Measurements from ENCODE around the gene JMY.

The JMY gene

DNA sequence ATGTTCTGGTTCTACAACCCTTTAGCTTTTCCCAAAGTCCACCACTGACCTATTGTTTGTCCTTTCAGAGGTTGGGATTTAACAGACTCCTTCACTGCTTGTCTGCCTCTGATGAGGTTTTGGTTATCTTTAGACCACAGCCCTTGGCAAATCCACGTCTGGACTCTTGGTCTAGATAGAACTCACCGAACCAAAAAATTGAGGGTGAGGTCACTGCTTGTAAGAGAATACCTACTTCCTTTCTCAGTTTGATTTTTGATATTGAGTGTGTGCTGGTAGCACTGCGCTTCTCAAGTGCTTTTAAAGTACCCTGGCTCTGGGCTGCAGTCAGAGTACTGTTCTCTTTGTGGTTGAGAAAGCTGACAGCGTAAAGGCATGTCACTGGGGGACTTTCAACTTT, 61.7 kb downstream of the JMY start:
- Histone ChIP-seq H4K20me1 (ENCODE audit: insufficient read depth, low read length) (no peaks in the 10 kb centered on the region), H3K9me2 (replicated peaks; ENCODE audit: insufficient read depth, low read length) (no peaks in the 10 kb centered on the region), H3K4me3 (ENCODE audit: low read length) (no peak overlapping the region), H2AFZ (ENCODE audit: low read length) (no peak overlapping the region), H3K4me1 (ENCODE audit: low read length) (no peaks in the 10 kb centered on the region), H3K36me3 (replicated peaks; ENCODE audit: insufficient read depth, low read length) (no peaks in the 10 kb centered on the region; the same call in 1 of the 2 replicates), H3K9ac (ENCODE audit: low read length) (no peak overlapping the region), H3K9me3 (replicated peaks; ENCODE audit: insufficient read depth, low read length) (no peaks in the 10 kb centered on the region), H3K4me2 (ENCODE audit: low read depth, low read length) (no peak overlapping the region), H3K27me3 (replicated peaks; ENCODE audit: insufficient read depth, low read length) (no peaks in the 10 kb centered on the region), H3K27ac (ENCODE audit: low read length) (no peak overlapping the region), H3F3A (ENCODE audit: insufficient read depth, low read length) (no peaks in the 10 kb centered on the region), H3K79me2 (ENCODE audit: low read length) (no peaks in the 10 kb centered on the region)
- TF ChIP-seq, protein P1, sequence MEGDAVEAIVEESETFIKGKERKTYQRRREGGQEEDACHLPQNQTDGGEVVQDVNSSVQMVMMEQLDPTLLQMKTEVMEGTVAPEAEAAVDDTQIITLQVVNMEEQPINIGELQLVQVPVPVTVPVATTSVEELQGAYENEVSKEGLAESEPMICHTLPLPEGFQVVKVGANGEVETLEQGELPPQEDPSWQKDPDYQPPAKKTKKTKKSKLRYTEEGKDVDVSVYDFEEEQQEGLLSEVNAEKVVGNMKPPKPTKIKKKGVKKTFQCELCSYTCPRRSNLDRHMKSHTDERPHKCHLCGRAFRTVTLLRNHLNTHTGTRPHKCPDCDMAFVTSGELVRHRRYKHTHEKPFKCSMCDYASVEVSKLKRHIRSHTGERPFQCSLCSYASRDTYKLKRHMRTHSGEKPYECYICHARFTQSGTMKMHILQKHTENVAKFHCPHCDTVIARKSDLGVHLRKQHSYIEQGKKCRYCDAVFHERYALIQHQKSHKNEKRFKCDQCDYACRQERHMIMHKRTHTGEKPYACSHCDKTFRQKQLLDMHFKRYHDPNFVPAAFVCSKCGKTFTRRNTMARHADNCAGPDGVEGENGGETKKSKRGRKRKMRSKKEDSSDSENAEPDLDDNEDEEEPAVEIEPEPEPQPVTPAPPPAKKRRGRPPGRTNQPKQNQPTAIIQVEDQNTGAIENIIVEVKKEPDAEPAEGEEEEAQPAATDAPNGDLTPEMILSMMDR (IDR thresholded peaks at IDR 0.05; ENCODE audit: low read length): no peak
- no peak for TF ChIP-seq EZH2phosphoT487 (IDR thresholded peaks at IDR 0.05; ENCODE audit: low read length)
- no peak for TF ChIP-seq EZH2 (optimal IDR thresholded peaks at IDR 0.05; ENCODE audit: low read depth, low read length)
- DNase-seq: no peak

DNA sequence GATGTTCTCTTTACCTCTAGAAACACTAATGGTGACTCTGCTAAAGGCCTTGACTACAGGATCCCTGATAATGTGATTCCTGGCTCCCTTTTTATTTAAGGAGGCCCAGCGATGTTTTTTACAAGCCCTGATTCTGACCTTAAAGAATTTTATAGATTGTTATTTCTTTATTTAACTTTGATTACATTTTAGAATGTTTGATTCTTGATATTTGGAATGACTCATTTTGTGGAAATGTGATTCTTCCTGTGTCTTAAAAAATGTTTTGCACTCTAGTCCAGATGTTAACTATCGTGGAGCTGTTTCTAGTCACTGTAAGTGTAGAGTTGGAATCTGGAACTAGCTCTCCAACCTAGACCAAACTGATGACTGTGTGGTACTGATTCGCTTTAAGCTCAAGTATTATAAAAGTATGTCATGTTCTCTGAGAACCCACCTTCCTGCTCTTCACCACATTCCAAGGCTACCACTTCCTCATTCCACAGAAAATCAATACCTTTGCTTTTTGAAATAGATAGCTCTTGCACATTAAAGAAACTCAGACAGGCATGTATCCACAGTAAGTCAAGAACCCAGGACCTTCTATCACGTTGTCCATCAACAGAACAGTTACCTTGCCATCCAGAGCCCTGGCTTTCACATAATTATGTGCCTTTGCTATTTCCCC, 65.2 kb downstream of the JMY start:
- Histone ChIP-seq H3K4me3 (ENCODE audit: low read length) (no peak overlapping the region), H3K27ac (ENCODE audit: low read length) (no peak overlapping the region), H3K27me3 (replicated peaks; ENCODE audit: insufficient read depth, low read length) (no peaks in the 10 kb centered on the region), H3K4me1 (ENCODE audit: low read length) (no peaks in the 10 kb centered on the region), H3K4me2 (ENCODE audit: low read depth, low read length) (no peak overlapping the region), H3K9ac (ENCODE audit: low read length) (no peak overlapping the region), H3K9me2 (replicated peaks; ENCODE audit: insufficient read depth, low read length) (no peaks in the 10 kb centered on the region), H4K20me1 (ENCODE audit: insufficient read depth, low read length) (no peaks in the 10 kb centered on the region), H3K79me2 (ENCODE audit: low read length) (no peaks in the 10 kb centered on the region), H2AFZ (ENCODE audit: low read length) (no peak overlapping the region), H3K9me3 (replicated peaks; ENCODE audit: insufficient read depth, low read length) (no peaks in the 10 kb centered on the region), H3K36me3 (replicated peaks; ENCODE audit: insufficient read depth, low read length) (no peaks in the 10 kb centered on the region; the same call in 1 of the 2 replicates), H3F3A (ENCODE audit: insufficient read depth, low read length) (no peaks in the 10 kb centered on the region)
- no peak for DNase-seq
- TF ChIP-seq, protein P1 (IDR thresholded peaks at IDR 0.05; ENCODE audit: low read length): no peak

DNA sequence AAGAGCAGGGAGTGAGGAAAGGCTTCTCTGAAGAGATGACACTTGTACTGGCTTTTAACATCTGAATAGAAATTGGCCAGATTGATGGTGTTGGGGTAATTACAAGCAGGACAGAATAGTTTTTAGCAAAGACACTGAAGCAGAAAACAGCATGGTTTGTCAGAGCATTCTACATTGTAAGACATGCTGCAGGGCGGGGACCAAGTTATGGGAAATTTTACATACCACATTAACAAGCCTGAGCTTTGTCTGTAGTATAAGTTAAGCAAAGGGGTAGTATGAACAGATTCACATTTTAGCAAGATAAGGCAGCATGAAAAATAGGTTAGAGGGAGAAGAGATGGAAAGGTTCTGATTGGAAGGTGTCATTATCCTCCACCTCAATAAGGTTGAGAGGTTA, 66.5 kb downstream of the JMY start:
- Histone ChIP-seq H3K4me2 (ENCODE audit: low read depth, low read length) (no peak overlapping the region), H3F3A (ENCODE audit: insufficient read depth, low read length) (no peaks in the 10 kb centered on the region), H3K79me2 (ENCODE audit: low read length) (no peaks in the 10 kb centered on the region), H3K9me2 (replicated peaks; ENCODE audit: insufficient read depth, low read length) (no peaks in the 10 kb centered on the region), H3K9me3 (replicated peaks; ENCODE audit: insufficient read depth, low read length) (no peaks in the 10 kb centered on the region), H3K4me1 (ENCODE audit: low read length) (no peaks in the 10 kb centered on the region), H3K27me3 (replicated peaks; ENCODE audit: insufficient read depth, low read length) (no peaks in the 10 kb centered on the region), H2AFZ (ENCODE audit: low read length) (no peak overlapping the region), H3K9ac (ENCODE audit: low read length) (no peak overlapping the region), H3K36me3 (replicated peaks; ENCODE audit: insufficient read depth, low read length) (no peaks in the 10 kb centered on the region; the same call in 1 of the 2 replicates), H3K4me3 (ENCODE audit: low read length) (no peak overlapping the region), H3K27ac (ENCODE audit: low read length) (no peak overlapping the region), H4K20me1 (ENCODE audit: insufficient read depth, low read length) (no peaks in the 10 kb centered on the region)
- TF ChIP-seq, protein P1 (IDR thresholded peaks at IDR 0.05; ENCODE audit: low read length): no peak
- TF ChIP-seq EZH2 (optimal IDR thresholded peaks at IDR 0.05; ENCODE audit: low read depth, low read length): no peak
- TF ChIP-seq EZH2phosphoT487 (IDR thresholded peaks at IDR 0.05; ENCODE audit: low read length): no peak
- no peak for DNase-seq

Measured in MM.1S (cell line).